HCT116 (cell line): ENCODE data around the gene CELF4. TPM values are rescaled to one million over a fixed set of nuclear protein-coding genes. Genes with fewer than 3 reads are reported as not detected.

Source experiments
- ATAC-seq: fragments of 200-7000 bp; cut with Tn5 transposase; 2 replicates; pipeline ENCODE4 v1.9.1; 2020; ENCODE audit warnings: mild to moderate bottlenecking, moderate library complexity
- BruUV-seq: library from RNA; stranded (reverse); fragments of 400-500 nt; replicated peaks from 2 replicates; lab custom pipeline; 2021; lab: Mats Ljungman, UMichigan
- CTCF ChIA-PET: fragments of 300-600 bp; sonication (Branson Sonifier 250); formaldehyde crosslinking; loops from one replicate; lab custom pipeline; 2021; ENCODE audit warnings: antibody characterized with exemption; lab: Charles Lee
- POLR2A ChIA-PET: fragments of 300-600, 350-600 bp; sonication (Branson Sonifier 250); formaldehyde crosslinking; loops from one replicate; lab custom pipeline; 2021; ENCODE audit warnings: antibody characterized with exemption; lab: Charles Lee
- RAD21 ChIA-PET, 2 experiments: fragments of 300-600 bp; sonication (Branson Sonifier 250); formaldehyde crosslinking; loops; one replicate each; lab custom pipeline; 2023; ENCODE audit warnings: low total read pairs in 2 of 2; ENCODE audit not compliant: uncharacterized antibody in 2 of 2, unreplicated experiment in 2 of 2, low non-redundant PET in 1 of 2; lab: Charles Lee
- DNase-seq: peaks from one replicate; pipeline ENCODE4 v3.0.0-alpha.2; 2010; ENCODE audit warnings: low read depth, low spot score
- H2AFZ ChIP-seq: fragments of 200-600 bp; shearing (Covaris generic), sonication (generic); 2 replicates; pipeline ENCODE4 v1.6.1; 2017; ENCODE audit warnings: low read depth, mixed run types, mixed read lengths, antibody characterized with exemption, low read length; ENCODE audit not compliant: poor library complexity, severe bottlenecking
- H3K27ac ChIP-seq: 2 replicates; pipeline ENCODE4 v1.5.1; 2012; ENCODE audit warnings: low read depth, low read length
- H3K27me3 ChIP-seq: fragments of 200-600 bp; sonication (generic); 2 replicates; pipeline ENCODE4 v1.6.1; 2016; ENCODE audit warnings: mixed run types, low read length, mixed read lengths; ENCODE audit not compliant: insufficient read depth
- H3K36me3 ChIP-seq, 2 experiments: fragments of 200-500 bp in 1 of 2; fragments of 200-600 bp in 1 of 2; sonication (Bioruptor generic) in 1 of 2; sonication (generic) in 1 of 2; 2 replicates each; pipeline versions ENCODE4 v1.5.1 to v1.6.1; 2014 to 2016; ENCODE audit warnings: low read length in 2 of 2, inconsistent platforms in 1 of 2, mixed read lengths in 1 of 2, mixed run types in 1 of 2; ENCODE audit not compliant: insufficient read depth in 2 of 2, control insufficient read depth in 1 of 2
- H3K4me1 ChIP-seq, 2 experiments: fragments of 200-600 bp in 1 of 2; sonication (generic) in 1 of 2; 2 replicates each; pipeline versions ENCODE4 v1.5.1 to v1.6.1; 2012 to 2017; ENCODE audit warnings: low read length in 2 of 2, inconsistent platforms in 1 of 2, mild to moderate bottlenecking in 1 of 2, mixed read lengths in 1 of 2, mixed run types in 1 of 2, moderate library complexity in 1 of 2; ENCODE audit not compliant: insufficient read depth in 2 of 2, control insufficient read depth in 1 of 2
- H3K4me2 ChIP-seq: fragments of 200-600 bp; sonication (generic); 2 replicates; pipeline ENCODE4 v1.6.1; 2017; ENCODE audit warnings: mixed run types, low read length, mixed read lengths
- H3K4me3 ChIP-seq, 2 experiments: fragments of 200-600 bp in 1 of 2; sonication (generic) in 1 of 2; replicated peaks in 1 of 2; 2 replicates each; pipeline ENCODE4 v1.5.1; 2011 to 2016; ENCODE audit warnings: low read length in 2 of 2, control low read depth in 1 of 2, low read depth in 1 of 2, mild to moderate bottlenecking in 1 of 2, mixed read lengths in 1 of 2, mixed run types in 1 of 2
- H3K79me2 ChIP-seq: fragments of 200-600 bp; sonication (generic); 2 replicates; pipeline ENCODE4 v1.6.1; 2017; ENCODE audit warnings: mild to moderate bottlenecking, mixed run types, low read length, moderate library complexity, mixed read lengths; ENCODE audit not compliant: insufficient read depth
- H3K9ac ChIP-seq: fragments of 200-600 bp; sonication (generic); 2 replicates; pipeline ENCODE4 v1.6.1; 2016; ENCODE audit warnings: low read length, mixed read lengths
- H3K9me2 ChIP-seq: fragments of 200-600 bp; sonication (generic), shearing (Covaris generic); 2 replicates; pipeline ENCODE4 v1.6.1; 2017; ENCODE audit warnings: mixed run types, mild to moderate bottlenecking, moderate library complexity; ENCODE audit not compliant: insufficient read depth
- H3K9me3 ChIP-seq, 2 experiments: fragments of 200-500 bp in 1 of 2; fragments of 200-600 bp in 1 of 2; sonication (Bioruptor generic) in 1 of 2; sonication (generic) in 1 of 2; 2 replicates each; pipeline ENCODE4 v1.6.1; 2014 to 2017; ENCODE audit warnings: low read length in 2 of 2, mixed read lengths in 2 of 2, inconsistent platforms in 1 of 2, low read depth in 1 of 2, mild to moderate bottlenecking in 1 of 2, mixed run types in 1 of 2, moderate library complexity in 1 of 2; ENCODE audit not compliant: control insufficient read depth in 1 of 2, insufficient read depth in 1 of 2
- H4K20me1 ChIP-seq: fragments of 200-600 bp; sonication (generic), shearing (Covaris generic); 2 replicates; pipeline ENCODE4 v1.6.1; 2017; ENCODE audit warnings: mixed run types, mild to moderate bottlenecking, moderate library complexity; ENCODE audit not compliant: insufficient read depth
- CBX3 ChIP-seq: IDR thresholded peaks from 2 replicates; pipeline ENCODE4 v1.6.1; 2012; ENCODE audit warnings: low read depth
- EGR1 ChIP-seq: IDR thresholded peaks from 2 replicates; pipeline ENCODE4 v1.6.1; 2012; ENCODE audit warnings: low read depth
- ELF1 ChIP-seq: IDR thresholded peaks from 2 replicates; pipeline ENCODE4 v1.6.1; 2012; ENCODE audit warnings: low read depth, borderline replicate concordance
- FOSL1 ChIP-seq: IDR thresholded peaks from 2 replicates; pipeline ENCODE4 v1.6.1; 2012; ENCODE audit warnings: low read depth
- JUND ChIP-seq: IDR thresholded peaks from 2 replicates; pipeline ENCODE4 v1.6.1; 2012
- POLR2A ChIP-seq: IDR thresholded peaks from 2 replicates; pipeline ENCODE4 v1.7.0; 2011; ENCODE audit warnings: borderline replicate concordance; ENCODE audit not compliant: insufficient read depth, insufficient read length; ENCODE audit errors: extremely low read depth
- POLR2AphosphoS5 ChIP-seq: IDR thresholded peaks from 2 replicates; pipeline ENCODE4 v1.6.1; 2011; ENCODE audit warnings: mild to moderate bottlenecking, low read depth, low read length, moderate library complexity
- RAD21 ChIP-seq: IDR thresholded peaks from 2 replicates; pipeline ENCODE4 v1.6.1; 2012; ENCODE audit warnings: low read depth, mild to moderate bottlenecking
- SIN3A ChIP-seq: IDR thresholded peaks from 2 replicates; pipeline ENCODE4 v1.6.1; 2012; ENCODE audit warnings: low read depth
- SP1 ChIP-seq: IDR thresholded peaks from 2 replicates; pipeline ENCODE4 v1.6.1; 2012; ENCODE audit warnings: low read depth
- SRF ChIP-seq: IDR thresholded peaks from 2 replicates; pipeline ENCODE4 v1.6.1; 2012; ENCODE audit warnings: low read depth
- ZNF274 ChIP-seq: fragments of 200-500 bp; sonication (Bioruptor generic); IDR thresholded peaks from 2 replicates; pipeline ENCODE4 v1.6.1; 2014; ENCODE audit warnings: mild to moderate bottlenecking, low read depth, low read length, inconsistent platforms
- intact Hi-C: fragments of 100-400 bp; cut with micrococcal nuclease; formaldehyde crosslinking; loops from 2 replicates; pipeline ENCODE4 v1.10.0; 2022
- total RNA-seq: library from RNA; stranded (reverse); gene quantifications from one replicate; pipeline ENCODE4 v1.2.1, GENCODE V29; 2021; ENCODE audit not compliant: unreplicated experiment
- TF ChIP-seq, protein P1 (sequence below): IDR thresholded peaks from 2 replicates; pipeline ENCODE4 v1.6.1; 2012
- TF ChIP-seq, protein P2 (sequence below): IDR thresholded peaks from 2 replicates; pipeline ENCODE4 v1.6.1; 2012; ENCODE audit warnings: low read depth
- TF ChIP-seq, protein P3 (sequence below), 3 experiments: fragments of 200-600 bp in 1 of 3; sonication (generic) in 1 of 3; IDR thresholded peaks in 2 of 3; conservative IDR thresholded peaks in 1 of 3; 2 replicates each; pipeline ENCODE4 v1.5.1; 2012 to 2017; ENCODE audit warnings: low read depth in 2 of 3, low read length in 2 of 3, antibody characterized with exemption in 1 of 3, borderline replicate concordance in 1 of 3, control low read depth in 1 of 3, mild to moderate bottlenecking in 1 of 3, mixed read lengths in 1 of 3, mixed run types in 1 of 3, moderate library complexity in 1 of 3; ENCODE audit not compliant: insufficient read depth in 1 of 3

CELF4 gene
- total RNA-seq, 1 experiment from 2014 or later: not detected

DNA sequence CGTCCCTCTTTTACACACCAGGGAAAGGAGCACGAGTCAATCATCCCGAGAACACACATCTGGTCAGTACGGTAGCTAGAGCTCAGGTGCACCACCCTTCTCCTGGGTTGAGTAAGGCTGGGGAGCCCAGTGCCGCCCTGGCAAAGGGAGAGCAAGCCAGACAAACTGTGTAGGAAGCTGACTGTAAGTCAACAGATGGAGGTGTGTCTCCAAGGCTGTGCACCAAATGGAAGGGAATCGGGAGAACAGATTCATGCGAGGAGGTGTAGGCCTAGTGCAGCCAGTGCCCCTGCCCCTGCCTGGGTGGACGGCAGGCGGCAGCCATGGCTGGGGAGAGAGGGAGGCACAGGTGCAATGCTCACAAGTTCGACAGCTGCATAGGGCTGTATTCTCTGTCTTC lies 65.7 kb downstream of the CELF4 start:
- RAD21 ChIA-PET: no interaction called here
- DNase-seq: no peak
- Histone ChIP-seq H3K4me2 (no peak overlapping the region), H2AFZ (no peak overlapping the region), H4K20me1 (no peaks in the 10 kb centered on the region), H3K4me3 (no peak overlapping the region), H3K27ac (no peak overlapping the region), H3K4me1 (no peaks in the 10 kb centered on the region), H3K36me3 (no peaks in the 10 kb centered on the region), H3K9me2 (no peaks in the 10 kb centered on the region), H3K79me2 (no peaks in the 10 kb centered on the region), H3K9me3 (no peaks in the 10 kb centered on the region), H3K27me3 (peaks cover 7% of the 10 kb centered on the region; the same call in 1 of the 2 replicates), H3K9ac (no peak overlapping the region)
- CTCF ChIA-PET: no interaction called here
- POLR2A ChIA-PET: no interaction called here
- no peak for ATAC-seq
- TF ChIP-seq, protein P1, sequence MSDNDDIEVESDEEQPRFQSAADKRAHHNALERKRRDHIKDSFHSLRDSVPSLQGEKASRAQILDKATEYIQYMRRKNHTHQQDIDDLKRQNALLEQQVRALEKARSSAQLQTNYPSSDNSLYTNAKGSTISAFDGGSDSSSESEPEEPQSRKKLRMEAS: no peak
- TF ChIP-seq FOSL1: no peak
- no peak for TF ChIP-seq POLR2A
- no peak for TF ChIP-seq EGR1
- no peak for TF ChIP-seq SIN3A
- TF ChIP-seq POLR2AphosphoS5: no peak
- TF ChIP-seq SRF: no peak
- TF ChIP-seq, protein P2, sequence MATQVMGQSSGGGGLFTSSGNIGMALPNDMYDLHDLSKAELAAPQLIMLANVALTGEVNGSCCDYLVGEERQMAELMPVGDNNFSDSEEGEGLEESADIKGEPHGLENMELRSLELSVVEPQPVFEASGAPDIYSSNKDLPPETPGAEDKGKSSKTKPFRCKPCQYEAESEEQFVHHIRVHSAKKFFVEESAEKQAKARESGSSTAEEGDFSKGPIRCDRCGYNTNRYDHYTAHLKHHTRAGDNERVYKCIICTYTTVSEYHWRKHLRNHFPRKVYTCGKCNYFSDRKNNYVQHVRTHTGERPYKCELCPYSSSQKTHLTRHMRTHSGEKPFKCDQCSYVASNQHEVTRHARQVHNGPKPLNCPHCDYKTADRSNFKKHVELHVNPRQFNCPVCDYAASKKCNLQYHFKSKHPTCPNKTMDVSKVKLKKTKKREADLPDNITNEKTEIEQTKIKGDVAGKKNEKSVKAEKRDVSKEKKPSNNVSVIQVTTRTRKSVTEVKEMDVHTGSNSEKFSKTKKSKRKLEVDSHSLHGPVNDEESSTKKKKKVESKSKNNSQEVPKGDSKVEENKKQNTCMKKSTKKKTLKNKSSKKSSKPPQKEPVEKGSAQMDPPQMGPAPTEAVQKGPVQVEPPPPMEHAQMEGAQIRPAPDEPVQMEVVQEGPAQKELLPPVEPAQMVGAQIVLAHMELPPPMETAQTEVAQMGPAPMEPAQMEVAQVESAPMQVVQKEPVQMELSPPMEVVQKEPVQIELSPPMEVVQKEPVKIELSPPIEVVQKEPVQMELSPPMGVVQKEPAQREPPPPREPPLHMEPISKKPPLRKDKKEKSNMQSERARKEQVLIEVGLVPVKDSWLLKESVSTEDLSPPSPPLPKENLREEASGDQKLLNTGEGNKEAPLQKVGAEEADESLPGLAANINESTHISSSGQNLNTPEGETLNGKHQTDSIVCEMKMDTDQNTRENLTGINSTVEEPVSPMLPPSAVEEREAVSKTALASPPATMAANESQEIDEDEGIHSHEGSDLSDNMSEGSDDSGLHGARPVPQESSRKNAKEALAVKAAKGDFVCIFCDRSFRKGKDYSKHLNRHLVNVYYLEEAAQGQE: no peak
- TF ChIP-seq JUND: no peak
- TF ChIP-seq, protein P3, sequence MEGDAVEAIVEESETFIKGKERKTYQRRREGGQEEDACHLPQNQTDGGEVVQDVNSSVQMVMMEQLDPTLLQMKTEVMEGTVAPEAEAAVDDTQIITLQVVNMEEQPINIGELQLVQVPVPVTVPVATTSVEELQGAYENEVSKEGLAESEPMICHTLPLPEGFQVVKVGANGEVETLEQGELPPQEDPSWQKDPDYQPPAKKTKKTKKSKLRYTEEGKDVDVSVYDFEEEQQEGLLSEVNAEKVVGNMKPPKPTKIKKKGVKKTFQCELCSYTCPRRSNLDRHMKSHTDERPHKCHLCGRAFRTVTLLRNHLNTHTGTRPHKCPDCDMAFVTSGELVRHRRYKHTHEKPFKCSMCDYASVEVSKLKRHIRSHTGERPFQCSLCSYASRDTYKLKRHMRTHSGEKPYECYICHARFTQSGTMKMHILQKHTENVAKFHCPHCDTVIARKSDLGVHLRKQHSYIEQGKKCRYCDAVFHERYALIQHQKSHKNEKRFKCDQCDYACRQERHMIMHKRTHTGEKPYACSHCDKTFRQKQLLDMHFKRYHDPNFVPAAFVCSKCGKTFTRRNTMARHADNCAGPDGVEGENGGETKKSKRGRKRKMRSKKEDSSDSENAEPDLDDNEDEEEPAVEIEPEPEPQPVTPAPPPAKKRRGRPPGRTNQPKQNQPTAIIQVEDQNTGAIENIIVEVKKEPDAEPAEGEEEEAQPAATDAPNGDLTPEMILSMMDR (IDR thresholded peaks at IDR 0.05 in 2 of 3, conservative IDR thresholded peaks at IDR 0.05 in 1 of 3; ENCODE audit: borderline replicate concordance in 1 of 3, insufficient read depth in 1 of 3, low read depth in 2 of 3, low read length in 2 of 3): no peak
- TF ChIP-seq ZNF274: no peak
- TF ChIP-seq SP1: no peak
- no peak for TF ChIP-seq ELF1
- no peak for TF ChIP-seq RAD21
- no peak for TF ChIP-seq CBX3
- BruUV-seq: no TSS peak
- intact Hi-C loops: no loop called here
